ENCODE data around the gene ACTC1.

The ACTC1 gene

GRCh38 chr15:34802803-34803750, 7.7 kb upstream of the ACTC1 start:
- no peak for FAIRE-seq
- no peak for DNase-seq (ENCODE audit: insufficient read length, low spot score)

- FAIRE-seq (no peak), DNase-seq (ENCODE audit: insufficient read length, low spot score) (no peak)
Measured at GRCh38 chr15:34802371-34802770, 7.0 kb upstream of the ACTC1 start.

GRCh38 chr15:34799149-34800101, 4.1 kb upstream of the ACTC1 start:
- FAIRE-seq (no peak), DNase-seq (ENCODE audit: insufficient read length, low spot score) (no peak)

- DNase-seq (ENCODE audit: insufficient read length, low spot score), result no peak
- FAIRE-seq, result no peak
Measured at GRCh38 chr15:34796847-34797435, 1.6 kb upstream of the ACTC1 start.

- DNase-seq (ENCODE audit: insufficient read length, low spot score), result no peak
- FAIRE-seq, result no peak
Measured at GRCh38 chr15:34794590-34795206, 651 bp downstream of the ACTC1 start.

GRCh38 chr15:34793901-34794300, 1.4 kb downstream of the ACTC1 start:
- no peak for DNase-seq (ENCODE audit: insufficient read length, low spot score)
- no peak for FAIRE-seq

- FAIRE-seq (no peak), DNase-seq (ENCODE audit: insufficient read length, low spot score) (no peak)
Measured at GRCh38 chr15:34793071-34793470, 2.3 kb downstream of the ACTC1 start.

- no peak for FAIRE-seq
- no peak for DNase-seq (ENCODE audit: insufficient read length, low spot score)
Measured at GRCh38 chr15:34791701-34792100, 3.6 kb downstream of the ACTC1 start.

- FAIRE-seq, result no peak
- DNase-seq (ENCODE audit: insufficient read length, low spot score), result no peak
Measured at GRCh38 chr15:34790121-34790520, 5.2 kb downstream of the ACTC1 start.

GRCh38 chr15:34789326-34789725, 6.0 kb downstream of the ACTC1 start:
- FAIRE-seq (no peak), DNase-seq (ENCODE audit: insufficient read length, low spot score) (no peak)

GRCh38 chr15:34786206-34786605, 9.1 kb downstream of the ACTC1 start:
- no peak for DNase-seq (ENCODE audit: insufficient read length, low spot score)
- FAIRE-seq, result no peak

- FAIRE-seq (no peak), DNase-seq (ENCODE audit: insufficient read length, low spot score) (no peak)
Measured at GRCh38 chr15:34783991-34784390, 11.4 kb downstream of the ACTC1 start.

- FAIRE-seq, result no peak
- DNase-seq (ENCODE audit: insufficient read length, low spot score), result no peak
Measured at GRCh38 chr15:34783431-34783830, 11.9 kb downstream of the ACTC1 start.

GRCh38 chr15:34782901-34783300, 12.4 kb downstream of the ACTC1 start:
- no peak for DNase-seq (ENCODE audit: insufficient read length, low spot score)
- no peak for FAIRE-seq

GRCh38 chr15:34780725-34781124, 14.6 kb downstream of the ACTC1 start:
- DNase-seq (ENCODE audit: insufficient read length, low spot score) (no peak), FAIRE-seq (no peak)

GRCh38 chr15:34776606-34777105, 18.7 kb downstream of the ACTC1 start:
- DNase-seq (ENCODE audit: insufficient read length, low spot score), result no peak
- FAIRE-seq, result no peak

- FAIRE-seq, result no peak
Measured at GRCh38 chr15:34773917-34774316, 21.4 kb downstream of the ACTC1 start.

GRCh38 chr15:34773013-34773412, 22.3 kb downstream of the ACTC1 start:
- DNase-seq (ENCODE audit: insufficient read length, low spot score), result no peak
- no peak for FAIRE-seq

More at GRCh38 chr15:34773917-34774316, 21.4 kb downstream of the ACTC1 start:
- no peak for DNase-seq (ENCODE audit: insufficient read length, low spot score)

- no peak for DNase-seq (ENCODE audit: insufficient read length, low spot score)
- no peak for FAIRE-seq
Measured at GRCh38 chr15:34772312-34772711, 23.0 kb downstream of the ACTC1 start.

GRCh38 chr15:34769711-34770110, 25.6 kb downstream of the ACTC1 start:
- no peak for DNase-seq (ENCODE audit: insufficient read length, low spot score)
- no peak for FAIRE-seq
